Measurements from ENCODE around the gene CNTN3.

GRCh38 chr3:74605437-74605836, 9.0 kb downstream of the CNTN3 start:
- no peak for TF ChIP-seq REST (IDR thresholded peaks at IDR 0.05; ENCODE audit: low read depth)
- no peak for TF ChIP-seq EP300 (IDR thresholded peaks at IDR 0.05; ENCODE audit: borderline replicate concordance)

Data from Ishikawa (cell line).